ACHN (cell line): ENCODE measurements around the gene AUH.
"Not testable (repeated sequence)": the region's sequence is repeated elsewhere in the genome, so short reads cannot be mapped to it uniquely, and the experiment has no call there.

Experiments
- DNase-seq: peaks from one replicate; pipeline ENCODE4 v3.0.0-alpha.2; 2015
- in situ Hi-C: cut with HindIII; loops from 2 replicates; pipeline ENCODE4 v1.10.0; 2017; ENCODE audit warnings: low sequenced_read_pairs, low pct_ligation_motif_present, low pct_unique_long_range_greater_than_20kb

The AUH gene, protein sequence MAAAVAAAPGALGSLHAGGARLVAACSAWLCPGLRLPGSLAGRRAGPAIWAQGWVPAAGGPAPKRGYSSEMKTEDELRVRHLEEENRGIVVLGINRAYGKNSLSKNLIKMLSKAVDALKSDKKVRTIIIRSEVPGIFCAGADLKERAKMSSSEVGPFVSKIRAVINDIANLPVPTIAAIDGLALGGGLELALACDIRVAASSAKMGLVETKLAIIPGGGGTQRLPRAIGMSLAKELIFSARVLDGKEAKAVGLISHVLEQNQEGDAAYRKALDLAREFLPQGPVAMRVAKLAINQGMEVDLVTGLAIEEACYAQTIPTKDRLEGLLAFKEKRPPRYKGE

GRCh38 chr9:91361291-91362050 is at the start of gene AUH:
Gene AUH, minus strand, starts transcription at chr9:91361918. Its CDS starts 29 bp downstream, at chr9:91361889.
- DNase-seq = peak; percentile 77
- in situ Hi-C loops = no loop called here

- in situ Hi-C loops = no loop called here
- no peak for DNase-seq
These were observed 49.5 kb upstream of the AUH start for GRCh38 chr9:91411096-91411771.

DNA sequence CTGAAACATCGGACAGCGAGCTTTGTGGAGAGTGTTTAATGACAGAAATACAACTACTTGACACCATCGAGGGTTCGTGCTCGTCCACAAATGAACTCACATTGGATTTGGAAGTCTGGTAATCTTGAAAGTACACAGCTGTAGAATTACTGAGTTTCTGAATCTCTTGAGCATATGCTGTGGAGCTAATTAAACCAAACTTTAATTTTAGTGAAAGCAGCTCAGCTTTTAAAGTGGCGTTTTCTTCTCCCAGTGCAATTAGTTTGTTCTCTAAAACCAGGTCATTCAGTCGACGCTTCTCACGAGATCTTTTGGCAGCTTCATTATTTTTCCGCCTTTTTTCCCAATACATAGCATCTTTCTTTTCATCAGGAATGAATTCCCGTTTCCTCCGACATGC is 48.4 kb upstream of the AUH start:
- in situ Hi-C loops = no loop called here
- DNase-seq = no peak

DNA sequence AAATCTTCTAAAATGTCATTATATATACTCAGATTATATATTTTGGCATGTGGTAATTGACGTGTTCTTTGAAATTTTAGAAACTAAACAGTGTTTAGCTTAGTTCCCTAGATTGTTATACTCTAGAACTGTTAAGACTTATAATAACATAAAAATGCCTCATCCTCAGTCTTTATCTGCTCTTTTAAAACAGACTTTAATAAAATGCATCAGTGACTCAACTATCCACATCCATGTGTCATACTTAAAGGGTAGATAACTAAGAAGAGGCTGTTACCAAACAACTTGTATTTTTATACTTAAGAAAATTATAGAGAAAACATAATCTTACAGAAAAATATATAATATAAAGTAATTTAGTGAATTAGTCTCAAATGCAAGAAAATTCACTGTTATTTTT is 46.8 kb upstream of the AUH start:
- in situ Hi-C loops = no loop called here
- no peak for DNase-seq

DNA sequence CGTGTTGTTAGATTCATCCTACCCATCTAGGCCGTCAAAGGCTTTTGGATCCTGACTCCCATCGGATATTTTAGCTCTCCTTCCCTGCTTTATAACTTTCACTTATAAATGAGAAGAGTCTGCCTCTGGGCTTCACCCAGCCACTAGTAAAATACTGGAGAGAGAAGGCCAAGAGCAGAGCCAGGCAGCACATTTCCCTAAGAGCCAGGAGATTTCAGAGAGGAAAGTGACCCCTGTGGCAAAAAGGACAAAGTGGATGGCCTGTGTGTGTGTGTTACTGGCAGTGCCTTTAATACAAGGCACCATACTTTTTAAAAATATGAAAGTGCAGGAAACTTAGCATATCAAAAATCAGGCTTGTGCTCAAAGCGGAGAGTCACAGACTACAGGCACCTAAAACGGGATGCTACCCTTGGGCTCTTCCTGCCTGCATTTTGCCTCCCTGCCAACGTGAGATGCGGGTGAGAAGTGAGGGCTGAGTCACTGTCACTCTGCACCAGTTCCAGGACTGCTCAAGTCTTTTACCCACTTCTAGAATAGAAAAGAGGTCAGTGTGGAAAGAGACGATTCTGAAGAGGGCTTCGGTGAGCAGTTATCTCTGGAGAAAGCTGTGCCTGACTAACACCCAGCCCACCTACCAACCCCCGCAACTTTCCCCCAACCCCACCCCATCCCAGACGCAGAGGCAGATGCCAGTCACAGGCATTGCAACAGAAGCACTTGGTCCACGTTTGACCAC is 46.0 kb upstream of the AUH start:
- DNase-seq = no peak
- in situ Hi-C loops = no loop called here

GRCh38 chr9:91405343-91406077 is 43.8 kb upstream of the AUH start:
- in situ Hi-C loops = no loop called here
- DNase-seq = no peak

DNA sequence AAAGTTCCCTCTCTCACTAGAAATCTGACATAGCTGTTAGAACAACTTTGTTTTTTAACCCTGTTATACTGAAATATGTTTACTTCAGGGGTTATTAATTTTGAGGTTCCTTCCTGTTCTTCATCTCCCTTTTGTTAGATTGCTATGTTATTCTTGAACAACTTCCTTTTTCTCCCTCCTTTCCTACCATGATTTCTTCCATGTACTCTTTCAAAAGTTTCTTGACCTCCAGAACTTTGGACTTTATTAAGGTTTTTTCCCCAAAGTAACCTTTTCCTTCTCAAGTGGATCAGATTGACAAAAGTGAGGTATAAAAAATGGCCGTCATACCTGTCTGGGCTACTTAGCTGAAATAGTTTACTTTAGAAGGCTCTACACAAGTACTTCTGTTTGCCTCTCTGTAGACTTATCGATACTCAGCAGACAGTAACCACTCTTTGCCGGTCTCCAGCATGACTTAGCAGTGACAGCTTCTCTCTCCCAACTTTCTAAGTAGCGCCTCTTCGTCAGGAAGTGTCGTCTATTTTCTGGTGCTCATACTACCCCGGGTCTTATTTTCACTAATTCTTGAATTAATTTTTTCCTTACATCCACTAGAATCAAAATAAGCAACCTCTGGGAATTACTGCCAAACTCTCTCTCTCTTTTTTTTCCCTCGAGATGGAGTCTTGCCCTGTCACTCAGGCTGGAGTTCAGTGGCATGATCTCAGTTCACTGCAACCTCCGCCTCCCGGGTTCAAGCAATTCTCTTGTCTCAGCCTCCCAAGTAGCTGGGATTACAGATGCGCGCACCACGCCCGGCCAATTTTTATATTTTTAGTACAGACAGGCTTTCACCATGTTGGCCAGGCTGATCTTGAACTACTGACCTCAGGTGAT is 42.2 kb upstream of the AUH start:
- no peak for DNase-seq
- in situ Hi-C loops = no loop called here

DNA sequence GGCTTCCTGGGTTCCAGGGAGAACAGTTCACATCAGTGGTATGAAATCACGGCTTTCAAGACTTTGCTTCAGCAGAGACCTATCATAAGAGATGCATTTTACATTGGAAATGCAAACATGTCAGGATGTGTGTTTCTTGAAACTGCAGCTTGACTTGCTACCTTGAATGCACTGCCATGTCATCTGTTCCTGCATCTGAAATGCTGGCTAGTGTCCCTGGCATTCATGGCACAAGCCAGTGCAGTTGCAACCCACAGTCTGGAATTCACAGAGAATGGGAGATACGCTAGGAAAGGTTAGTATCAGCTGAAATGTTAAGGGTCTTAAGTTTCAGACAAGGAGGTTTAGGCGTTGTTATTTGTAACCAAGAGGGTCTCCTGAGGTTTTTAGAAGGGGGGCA is 37.2 kb upstream of the AUH start:
- in situ Hi-C loops = no loop called here
- no peak for DNase-seq

DNA sequence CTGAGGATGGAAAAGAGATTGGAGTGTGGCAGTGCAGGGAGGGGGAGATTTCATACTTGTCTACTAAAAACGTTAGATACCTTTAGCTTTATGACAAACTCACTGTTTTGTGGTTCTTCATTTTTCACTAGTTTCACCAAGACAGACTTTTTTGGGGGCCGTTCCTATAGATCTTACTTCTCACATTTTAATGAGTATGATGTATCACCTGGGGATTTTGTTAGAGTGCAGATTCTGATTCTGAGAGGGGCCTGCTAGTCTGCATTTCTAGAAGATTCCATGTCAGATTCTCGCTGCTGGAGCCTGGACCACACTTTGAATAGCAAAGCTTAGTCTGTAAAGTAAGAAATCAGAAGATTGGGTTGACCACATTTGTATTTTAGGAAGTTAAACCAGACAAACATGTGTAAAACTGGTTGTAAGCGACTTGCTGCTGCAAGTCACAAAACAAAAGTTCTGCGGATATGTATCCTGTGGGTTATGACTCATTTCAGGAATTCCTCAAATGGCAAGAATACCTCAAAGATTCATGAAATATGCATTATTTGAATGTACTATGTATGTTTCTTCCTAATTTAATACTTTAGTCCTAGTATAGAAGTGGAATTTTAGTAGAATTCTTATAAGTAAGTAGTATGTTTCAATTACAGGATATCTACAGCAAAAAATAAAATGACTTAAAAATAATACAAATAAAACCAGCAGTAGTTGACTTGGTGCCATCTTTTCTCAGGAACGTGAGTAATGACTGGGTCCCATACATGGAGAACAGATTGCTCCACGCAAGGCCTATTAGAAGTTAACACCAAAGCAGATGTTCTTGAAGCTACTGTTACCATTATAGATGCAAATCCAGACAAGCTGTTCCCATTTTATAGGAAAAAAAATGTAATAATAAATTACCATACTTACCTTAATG is 34.1 kb upstream of the AUH start:
- peak; percentile 72 for DNase-seq
- in situ Hi-C loops = no loop called here

DNA sequence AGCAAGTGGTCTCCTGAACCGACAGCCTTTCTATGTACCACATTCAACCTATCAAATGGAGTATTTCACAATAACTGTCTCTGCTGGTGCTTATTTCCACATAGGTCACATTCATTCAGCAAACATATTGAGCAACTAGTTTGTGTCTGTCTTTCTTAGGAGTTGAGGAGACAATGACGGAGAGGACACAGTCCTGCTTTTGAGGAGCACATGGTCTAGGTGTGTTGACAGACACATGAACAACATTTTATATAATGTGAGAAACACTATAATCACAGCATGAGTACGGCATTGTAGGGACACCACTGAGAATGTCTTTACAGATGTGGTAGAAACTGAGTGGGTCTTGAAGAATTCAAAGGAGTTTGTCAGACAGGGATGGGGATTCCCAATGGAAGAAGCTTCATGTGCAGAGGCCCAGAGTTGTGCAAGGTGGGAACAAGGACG is 33.4 kb upstream of the AUH start:
- in situ Hi-C loops = no loop called here
- no peak for DNase-seq

DNA sequence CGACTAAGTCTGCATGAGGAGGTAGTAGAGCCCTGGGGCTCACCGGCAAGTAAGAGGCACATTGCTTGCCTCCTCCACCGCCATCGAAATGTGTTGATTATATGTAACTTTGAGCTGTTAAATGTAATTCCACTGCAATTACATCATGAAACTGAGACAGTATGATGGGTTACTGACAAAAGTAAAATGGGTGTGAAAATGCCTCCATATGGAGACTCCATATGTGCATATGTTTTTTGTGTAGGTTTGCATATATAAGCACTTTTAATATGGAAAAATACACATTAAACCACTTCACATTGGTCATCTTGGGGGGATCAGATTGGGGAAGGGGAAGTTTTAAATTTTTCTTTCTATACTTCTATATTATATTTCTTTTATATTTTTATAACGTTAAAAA is 32.1 kb upstream of the AUH start:
- DNase-seq = no peak
- in situ Hi-C loops = no loop called here

DNA sequence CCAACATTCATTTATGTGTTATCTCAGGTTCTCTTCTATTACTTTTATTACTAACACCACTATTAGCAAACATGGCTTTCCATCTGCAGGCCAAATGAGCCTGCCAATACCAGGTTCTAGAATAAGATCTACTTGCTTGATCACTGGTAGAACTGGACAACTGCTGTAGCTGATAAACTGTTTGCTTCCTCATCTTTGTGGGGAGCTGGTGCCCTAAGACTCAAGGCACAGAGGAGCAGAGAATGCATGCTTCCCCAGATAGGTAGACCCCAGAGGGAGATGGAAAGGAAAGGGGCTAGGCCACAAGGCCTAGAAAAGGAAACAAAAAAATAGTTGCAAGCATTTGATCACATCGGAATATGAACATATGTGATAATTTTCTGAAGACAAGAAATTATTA is 30.7 kb upstream of the AUH start:
- no peak for DNase-seq
- in situ Hi-C loops = no loop called here

- DNase-seq = no peak
- in situ Hi-C loops = no loop called here
These were observed 30.1 kb upstream of the AUH start for GRCh38 chr9:91391818-91392217.

GRCh38 chr9:91391412-91391811 is 29.7 kb upstream of the AUH start:
- DNase-seq = no peak
- in situ Hi-C loops = no loop called here

DNA sequence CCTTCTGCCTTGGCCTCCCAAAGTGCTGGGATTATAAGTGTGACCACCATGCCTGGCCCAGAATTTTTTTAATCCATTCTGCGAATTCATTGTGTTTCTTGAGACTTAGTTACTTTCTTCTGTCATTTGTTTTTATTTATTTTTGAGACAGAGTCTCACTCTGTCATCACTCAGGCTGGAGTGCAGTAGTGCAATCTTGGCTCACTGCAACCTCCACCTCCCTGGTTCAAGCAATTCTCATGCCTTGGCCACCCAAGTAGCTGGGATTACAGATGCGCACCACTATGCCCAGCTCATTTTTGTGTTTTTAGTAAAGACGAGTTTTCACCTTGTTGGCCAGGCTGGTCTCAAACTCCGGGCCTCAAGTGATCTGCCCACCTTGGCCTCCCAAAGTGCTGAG is 28.0 kb upstream of the AUH start:
- DNase-seq, in situ Hi-C loops: not testable (repeated sequence)

GRCh38 chr9:91386765-91387164 is 25.0 kb upstream of the AUH start:
- in situ Hi-C loops = no loop called here
- no peak for DNase-seq
